Right renal cortex interstitium (tissue), 3 donors: ENCODE results near the gene SDHAF2. TPM values are rescaled to one million over a fixed set of nuclear protein-coding genes. Genes with fewer than 3 reads are reported as not detected.
A peak's percentile ranks its signal among the peaks of the same experiment; 100 is the strongest.
"Not testable (repeated sequence)": the region's sequence is repeated elsewhere in the genome, so short reads cannot be mapped to it uniquely, and the experiment has no call there.

Source experiments
- DNase-seq, 3 donors: peaks; one replicate each; pipeline ENCODE4 v3.0.0-alpha.2; 2013; ENCODE audit warnings: low read depth in 3 of 3, low spot score in 2 of 3
- polyA plus RNA-seq, 3 donors: library from polyadenylated mRNA; unstranded; fragments of 120-200 nt; gene quantifications; one replicate each; pipeline ENCODE4 v1.2.1, GENCODE V29; 2013; ENCODE audit not compliant: insufficient read length in 3 of 3

SDHAF2 gene
- polyA plus RNA-seq, 3 donors: 40.5 to 47.4 (median 45.1) TPM

DNA sequence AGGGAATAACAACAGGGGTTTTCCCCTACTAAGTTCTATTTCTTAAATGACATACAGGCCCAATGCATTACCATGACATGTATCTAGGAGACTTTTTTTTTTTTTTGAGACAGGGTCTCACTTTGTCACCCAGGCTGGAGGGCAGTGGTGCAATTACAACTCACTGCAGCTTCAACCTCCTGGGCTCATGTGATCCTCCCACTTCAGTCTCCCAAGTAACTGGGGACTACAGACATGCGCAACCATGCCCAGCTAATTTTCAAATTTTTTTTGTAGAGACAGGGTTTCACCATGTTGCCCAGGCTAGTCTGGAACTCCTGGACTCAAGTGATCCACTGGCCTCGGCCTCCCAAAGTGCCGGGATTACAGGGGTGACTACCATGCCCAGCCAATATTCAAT is 7.7 kb upstream of the SDHAF2 start:
- DNase-seq: no peak

DNA sequence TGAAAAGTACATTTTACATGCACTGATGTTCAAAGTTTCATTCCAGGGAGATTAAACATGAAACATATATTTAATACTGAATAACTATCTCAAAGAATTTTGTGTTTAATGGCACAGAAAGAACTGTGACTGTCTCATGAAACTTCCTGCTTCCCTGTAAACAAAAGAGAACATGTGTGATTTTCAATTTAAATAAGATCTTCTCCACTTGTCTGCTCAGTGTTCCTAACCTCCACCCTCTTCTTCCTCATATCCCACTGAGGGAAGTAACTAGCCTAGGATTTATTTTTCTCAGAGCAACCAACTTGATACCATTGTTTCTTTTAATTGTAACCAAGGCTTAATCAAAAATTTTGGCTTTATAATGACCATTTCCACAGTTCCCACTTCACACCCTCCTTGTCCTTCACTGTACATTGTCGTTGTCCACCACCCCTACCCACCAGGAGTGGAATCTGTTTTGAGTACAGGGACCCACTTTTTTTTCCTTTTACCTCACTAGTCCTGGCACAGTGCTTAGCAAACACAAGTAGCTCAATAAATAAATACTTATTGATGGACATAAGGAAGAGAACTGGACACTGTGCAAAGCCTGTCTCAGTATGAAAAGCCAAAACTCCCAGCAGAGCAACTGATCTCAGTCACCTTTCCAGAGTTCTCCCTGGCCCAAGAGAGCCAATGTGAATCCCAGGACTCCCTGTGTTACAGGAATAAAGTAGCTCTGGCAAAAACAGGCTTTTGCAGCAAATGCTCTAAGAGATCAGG is 4.4 kb upstream of the SDHAF2 start:
- DNase-seq: no peak

DNA sequence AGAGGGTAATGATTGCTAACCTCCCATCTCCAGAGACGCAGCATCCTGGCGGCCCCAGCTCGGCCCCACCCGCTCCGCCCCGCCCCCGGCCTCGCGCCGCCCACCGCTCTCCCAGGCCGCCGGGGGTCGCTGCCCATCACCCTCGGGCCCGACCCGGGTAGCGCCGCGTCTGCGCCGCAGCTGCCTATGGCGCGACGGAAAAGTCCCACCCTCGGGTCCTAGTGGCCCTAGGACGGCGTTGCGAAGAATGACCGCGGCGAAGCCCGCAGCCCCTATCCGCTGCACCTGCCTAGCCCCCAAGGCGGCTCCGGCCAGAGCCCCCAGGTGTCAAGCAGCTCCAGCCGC is 606 bp upstream of the SDHAF2 start:
- DNase-seq: peak in 2 of 3 donors; percentile 26 to 41

GRCh38 chr11:61430839-61431238 is 915 bp downstream of the SDHAF2 start:
- DNase-seq: not testable (repeated sequence)

DNA sequence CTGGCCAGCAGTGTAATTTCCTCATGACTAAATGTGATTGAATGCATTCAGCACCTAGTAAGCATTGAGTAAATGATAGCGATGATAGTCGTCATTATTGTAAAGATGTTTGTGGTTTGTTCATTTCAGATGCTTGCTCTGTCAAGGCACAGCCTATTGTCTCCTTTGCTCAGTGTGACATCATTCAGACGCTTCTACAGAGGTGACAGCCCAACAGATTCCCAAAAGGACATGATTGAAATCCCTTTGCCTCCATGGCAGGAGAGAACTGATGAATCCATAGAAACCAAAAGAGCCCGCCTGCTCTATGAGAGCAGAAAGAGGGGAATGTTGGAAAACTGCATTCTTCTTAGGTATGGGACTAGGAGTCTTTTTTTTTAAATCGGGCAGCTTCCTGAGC is 7.6 kb downstream of the SDHAF2 start:
- DNase-seq: no peak

- no peak for DNase-seq
Measured at GRCh38 chr11:61439615-61440014, 9.7 kb downstream of the SDHAF2 start.

DNA sequence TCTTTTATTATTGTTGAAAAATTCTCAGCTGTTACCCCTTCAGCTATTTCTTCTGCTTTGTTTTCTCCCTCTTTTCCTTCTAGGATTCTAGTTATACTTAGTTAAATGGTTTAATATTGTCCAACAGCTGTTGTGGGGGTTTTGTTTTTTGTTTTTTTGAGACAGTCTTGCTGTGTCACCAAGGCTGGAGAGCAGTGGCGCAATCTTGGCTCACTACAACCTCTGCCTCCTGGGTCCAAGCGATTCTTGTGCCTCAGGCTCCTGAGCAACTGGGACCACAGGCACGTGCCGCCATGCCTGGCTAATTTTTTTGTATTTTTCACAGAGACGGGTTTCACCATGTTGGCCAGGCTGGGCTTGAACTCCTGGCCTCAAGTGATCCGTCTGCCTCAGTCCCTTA is 12.7 kb downstream of the SDHAF2 start:
- no peak for DNase-seq

DNA sequence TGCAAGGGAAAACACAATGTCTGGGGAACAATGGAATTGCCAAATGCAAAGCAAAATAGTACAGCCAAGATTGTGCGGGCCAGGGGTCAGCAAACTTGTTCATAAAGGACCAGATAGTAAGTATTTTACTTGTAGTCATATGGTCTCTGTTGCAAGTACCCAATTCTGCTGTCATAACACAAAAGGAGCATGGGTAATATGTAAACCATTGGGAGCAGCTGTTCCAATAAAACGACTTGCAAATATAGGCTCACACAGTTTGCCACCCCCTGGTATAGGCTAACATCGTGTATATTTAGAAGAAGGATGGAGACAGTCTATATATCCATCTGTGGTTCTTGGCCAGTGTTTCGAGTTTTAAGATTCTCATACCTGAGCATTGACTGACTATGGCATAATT is 15.6 kb downstream of the SDHAF2 start:
- no peak for DNase-seq

GRCh38 chr11:61446211-61446651 is 16.3 kb downstream of the SDHAF2 start:
- peak; percentile 53 to 73 (median 53) for DNase-seq

DNA sequence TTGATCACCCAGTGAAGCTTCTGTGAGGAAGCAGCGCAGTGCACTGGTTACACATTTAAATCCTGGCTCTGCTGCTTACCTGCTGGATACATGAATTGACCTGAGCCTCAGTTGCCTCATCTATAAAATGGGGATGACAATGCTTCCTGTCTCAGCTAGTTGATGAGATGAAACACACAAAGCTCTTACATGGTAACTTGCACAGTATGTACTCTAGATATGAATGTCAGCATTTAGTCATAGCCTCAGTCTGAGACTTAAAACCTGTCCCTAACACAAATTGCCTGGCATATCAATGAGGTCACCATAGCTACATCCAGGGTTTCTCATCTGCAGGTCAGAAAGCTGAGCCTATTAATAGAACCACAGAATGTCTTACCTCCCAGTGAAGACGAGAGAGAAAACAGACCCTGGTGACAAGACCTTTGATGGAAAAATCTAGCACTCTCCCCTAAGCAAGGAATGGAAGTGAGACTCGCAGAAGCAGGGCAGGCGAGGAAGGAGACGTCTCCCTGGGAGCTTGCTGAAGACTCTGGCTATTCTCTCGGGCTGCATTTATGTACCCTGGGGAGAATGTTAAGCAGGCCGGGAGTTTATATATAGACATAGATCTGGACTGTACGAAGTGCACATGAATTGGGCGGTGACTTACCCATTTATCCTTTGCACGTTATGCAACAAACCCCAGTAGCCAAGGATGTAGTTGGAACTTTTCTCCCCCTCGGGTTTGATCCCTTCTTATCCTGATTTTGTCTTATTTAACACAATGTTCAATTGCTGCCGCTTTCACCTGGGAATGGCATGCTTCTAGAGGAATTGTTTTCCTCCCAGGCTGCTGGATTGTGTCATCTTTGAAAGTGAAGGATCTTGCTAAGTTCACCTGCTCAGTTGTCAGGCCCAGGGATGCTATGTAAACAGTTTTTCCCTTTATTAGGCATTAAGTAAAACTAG is 18.0 kb downstream of the SDHAF2 start:
- no peak for DNase-seq

DNA sequence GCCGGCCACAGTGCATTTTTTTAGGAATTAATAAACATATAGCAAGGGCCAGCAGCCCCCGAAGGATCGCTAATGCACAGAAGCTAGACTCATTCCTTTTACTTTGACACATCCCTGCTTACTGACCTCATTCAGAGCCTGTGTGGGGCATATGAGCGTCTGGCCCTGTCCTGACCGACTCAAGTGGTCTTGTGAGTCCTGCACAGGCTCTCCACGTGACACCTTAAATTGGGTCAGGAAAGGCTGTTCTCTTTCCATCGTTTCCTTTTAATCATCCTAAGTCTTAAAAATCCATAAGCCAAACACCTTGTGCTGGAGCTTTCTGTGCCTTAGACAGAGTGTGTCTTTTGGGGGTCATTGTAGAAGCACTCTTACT is 18.6 kb downstream of the SDHAF2 start:
- no peak for DNase-seq

DNA sequence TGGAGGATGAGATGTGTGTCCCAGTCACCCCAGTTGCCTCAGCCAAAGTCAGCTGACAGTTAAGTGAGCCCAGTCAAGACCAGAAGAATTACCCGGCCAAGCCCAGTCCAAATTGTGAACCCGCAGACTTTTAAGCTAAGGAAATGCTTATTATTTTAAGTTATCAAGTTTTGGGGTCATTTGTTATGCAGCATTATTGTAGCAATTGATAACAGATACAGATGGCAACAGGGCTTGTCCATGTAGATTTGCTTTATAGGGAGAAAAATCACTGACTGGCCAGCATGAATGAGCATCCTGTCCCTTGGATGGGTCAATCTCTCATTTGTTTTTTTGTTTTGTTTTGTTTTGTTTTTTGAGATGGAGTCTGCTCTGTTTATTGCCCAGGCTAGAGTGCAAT is 22.9 kb downstream of the SDHAF2 start:
- no peak for DNase-seq

GRCh38 chr11:61453695-61454094 is 23.8 kb downstream of the SDHAF2 start:
- no peak for DNase-seq

DNA sequence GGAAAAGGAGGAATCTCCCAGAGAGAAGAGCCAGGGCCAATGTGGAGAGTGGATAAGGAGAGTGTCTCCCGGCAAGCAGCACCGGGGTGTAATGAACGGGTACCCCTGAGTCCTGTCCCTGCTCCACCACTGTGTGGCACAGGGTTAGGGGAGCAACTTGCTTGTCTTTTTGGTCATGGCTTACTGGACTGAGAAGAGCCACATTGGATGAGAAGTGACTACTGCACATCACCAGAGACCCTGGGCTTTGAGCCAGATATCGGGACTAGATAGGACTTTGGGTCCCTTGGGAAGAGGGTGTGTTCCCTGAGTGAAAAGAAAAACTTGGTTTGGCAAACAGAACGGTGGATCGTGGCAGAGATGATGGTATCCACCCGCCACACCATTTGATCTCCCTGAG is 24.6 kb downstream of the SDHAF2 start:
- no peak for DNase-seq

- DNase-seq: no peak
Measured at GRCh38 chr11:61460474-61460881, 30.6 kb downstream of the SDHAF2 start.

DNA sequence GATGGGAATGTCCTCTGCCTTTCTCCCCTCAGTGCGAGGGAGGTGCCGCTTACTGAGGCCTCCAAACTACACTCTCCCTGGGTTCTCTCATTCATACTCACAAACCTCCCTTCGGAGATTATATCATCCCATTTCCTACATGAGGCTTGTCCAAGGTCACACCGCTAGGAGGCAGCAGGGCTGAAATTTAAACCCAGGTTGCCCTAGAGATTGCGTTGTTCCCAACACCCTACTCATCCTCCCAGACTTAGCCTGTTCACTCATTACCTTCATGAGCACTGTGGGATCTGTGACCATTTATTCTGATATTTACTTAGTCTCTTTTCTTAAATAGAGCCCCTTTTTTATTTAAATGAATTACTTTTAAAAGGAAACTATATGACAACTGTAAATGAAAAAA is 31.1 kb downstream of the SDHAF2 start:
- no peak for DNase-seq

GRCh38 chr11:61467602-61468001 is 37.7 kb downstream of the SDHAF2 start:
- DNase-seq: not testable (repeated sequence)

DNA sequence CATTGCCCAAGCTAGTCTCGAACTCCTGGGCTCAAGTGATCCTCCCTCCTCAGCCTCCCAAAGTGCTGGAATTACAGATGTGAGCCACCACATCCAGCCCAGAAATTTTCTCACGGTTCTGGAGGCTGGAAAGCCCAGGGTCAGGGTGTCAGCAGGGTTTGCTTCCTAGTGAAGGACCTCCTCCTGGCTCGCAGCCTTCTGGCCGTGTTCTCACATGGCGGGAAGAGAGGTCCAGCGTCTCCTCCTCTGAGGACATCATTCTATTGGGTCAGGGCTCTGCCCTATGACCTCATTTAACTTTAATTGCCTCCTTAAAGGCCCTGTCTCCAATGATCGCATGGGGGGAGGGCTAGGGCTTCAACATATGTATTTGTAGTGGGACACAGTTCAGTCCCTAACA is 38.1 kb downstream of the SDHAF2 start:
- no peak for DNase-seq

DNA sequence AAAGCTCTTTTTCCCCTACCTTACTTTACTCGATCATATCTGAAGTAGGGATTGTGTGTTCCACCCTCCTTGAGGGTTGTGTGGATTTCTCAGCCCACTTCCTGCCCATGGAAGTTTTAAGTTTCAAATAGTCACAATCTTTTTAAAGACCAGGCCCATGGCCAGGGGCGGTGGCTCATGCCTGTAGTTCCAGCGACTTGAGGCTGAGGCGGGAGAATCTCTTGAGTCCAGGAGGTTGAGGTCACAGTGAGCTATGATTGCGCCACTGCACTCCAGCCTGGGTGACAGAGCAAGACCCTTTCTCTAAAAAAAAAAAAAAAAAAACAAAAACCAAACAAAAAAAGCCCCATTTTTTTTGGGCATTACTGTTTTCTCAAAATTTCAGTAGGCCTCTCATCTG is 42.4 kb downstream of the SDHAF2 start:
- DNase-seq: no peak

- DNase-seq: no peak
Measured at GRCh38 chr11:61472868-61473267, 42.9 kb downstream of the SDHAF2 start.

GRCh38 chr11:61473370-61474012 is 43.6 kb downstream of the SDHAF2 start:
- no peak for DNase-seq
